ENCODE data around the gene NOX5.

DNA sequence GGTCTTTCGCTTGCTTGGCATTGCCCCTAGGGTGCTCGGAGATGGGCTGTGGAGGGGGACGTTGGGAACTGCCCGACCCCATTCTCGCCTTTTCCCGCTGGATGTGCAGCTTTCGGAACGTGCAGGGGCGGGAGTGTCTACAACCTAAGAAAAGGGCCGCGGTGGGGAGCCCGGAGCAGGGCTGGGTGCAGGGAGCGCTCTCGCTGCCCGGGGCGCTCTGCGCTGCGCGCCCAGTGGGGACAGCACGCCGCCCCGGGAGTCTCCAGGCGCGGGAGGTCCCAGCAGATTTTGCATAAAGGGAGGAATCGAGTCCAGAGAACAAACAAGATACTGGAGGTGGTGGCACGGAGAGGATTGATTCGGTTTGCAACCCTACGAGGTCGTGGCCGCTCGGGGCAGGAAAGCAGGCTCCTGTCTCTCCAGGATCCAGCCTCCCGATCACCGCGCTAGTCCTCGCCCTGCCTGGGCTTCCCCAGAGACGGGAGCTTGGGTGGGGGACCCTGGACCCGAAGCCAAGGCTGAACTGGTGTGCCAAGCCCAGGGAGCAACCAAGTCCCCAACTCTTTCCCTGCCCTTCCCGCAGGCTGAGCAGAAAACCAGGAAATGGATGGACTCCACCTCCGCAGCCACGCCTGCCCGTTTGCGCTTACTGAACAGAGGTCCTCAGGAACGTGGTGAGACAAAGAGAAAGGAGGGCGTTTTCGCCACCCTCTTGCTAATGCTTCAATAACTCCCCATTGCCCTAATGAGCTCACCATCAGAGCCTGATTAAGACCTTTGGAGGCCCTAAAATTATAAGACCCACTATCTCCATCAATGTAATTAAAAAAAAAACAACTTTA lies 59.7 kb downstream of the NOX5 start:
- TF ChIP-seq, protein P1, sequence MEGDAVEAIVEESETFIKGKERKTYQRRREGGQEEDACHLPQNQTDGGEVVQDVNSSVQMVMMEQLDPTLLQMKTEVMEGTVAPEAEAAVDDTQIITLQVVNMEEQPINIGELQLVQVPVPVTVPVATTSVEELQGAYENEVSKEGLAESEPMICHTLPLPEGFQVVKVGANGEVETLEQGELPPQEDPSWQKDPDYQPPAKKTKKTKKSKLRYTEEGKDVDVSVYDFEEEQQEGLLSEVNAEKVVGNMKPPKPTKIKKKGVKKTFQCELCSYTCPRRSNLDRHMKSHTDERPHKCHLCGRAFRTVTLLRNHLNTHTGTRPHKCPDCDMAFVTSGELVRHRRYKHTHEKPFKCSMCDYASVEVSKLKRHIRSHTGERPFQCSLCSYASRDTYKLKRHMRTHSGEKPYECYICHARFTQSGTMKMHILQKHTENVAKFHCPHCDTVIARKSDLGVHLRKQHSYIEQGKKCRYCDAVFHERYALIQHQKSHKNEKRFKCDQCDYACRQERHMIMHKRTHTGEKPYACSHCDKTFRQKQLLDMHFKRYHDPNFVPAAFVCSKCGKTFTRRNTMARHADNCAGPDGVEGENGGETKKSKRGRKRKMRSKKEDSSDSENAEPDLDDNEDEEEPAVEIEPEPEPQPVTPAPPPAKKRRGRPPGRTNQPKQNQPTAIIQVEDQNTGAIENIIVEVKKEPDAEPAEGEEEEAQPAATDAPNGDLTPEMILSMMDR (IDR thresholded peaks at IDR 0.05) = no peak
- no peak for TF ChIP-seq EZH2 (IDR thresholded peaks at IDR 0.05; ENCODE audit: borderline replicate concordance, insufficient read depth, low read depth, low read length, poor library complexity, severe bottlenecking)
